ENCODE data around the gene TEKT2.

TEKT2 gene

DNA sequence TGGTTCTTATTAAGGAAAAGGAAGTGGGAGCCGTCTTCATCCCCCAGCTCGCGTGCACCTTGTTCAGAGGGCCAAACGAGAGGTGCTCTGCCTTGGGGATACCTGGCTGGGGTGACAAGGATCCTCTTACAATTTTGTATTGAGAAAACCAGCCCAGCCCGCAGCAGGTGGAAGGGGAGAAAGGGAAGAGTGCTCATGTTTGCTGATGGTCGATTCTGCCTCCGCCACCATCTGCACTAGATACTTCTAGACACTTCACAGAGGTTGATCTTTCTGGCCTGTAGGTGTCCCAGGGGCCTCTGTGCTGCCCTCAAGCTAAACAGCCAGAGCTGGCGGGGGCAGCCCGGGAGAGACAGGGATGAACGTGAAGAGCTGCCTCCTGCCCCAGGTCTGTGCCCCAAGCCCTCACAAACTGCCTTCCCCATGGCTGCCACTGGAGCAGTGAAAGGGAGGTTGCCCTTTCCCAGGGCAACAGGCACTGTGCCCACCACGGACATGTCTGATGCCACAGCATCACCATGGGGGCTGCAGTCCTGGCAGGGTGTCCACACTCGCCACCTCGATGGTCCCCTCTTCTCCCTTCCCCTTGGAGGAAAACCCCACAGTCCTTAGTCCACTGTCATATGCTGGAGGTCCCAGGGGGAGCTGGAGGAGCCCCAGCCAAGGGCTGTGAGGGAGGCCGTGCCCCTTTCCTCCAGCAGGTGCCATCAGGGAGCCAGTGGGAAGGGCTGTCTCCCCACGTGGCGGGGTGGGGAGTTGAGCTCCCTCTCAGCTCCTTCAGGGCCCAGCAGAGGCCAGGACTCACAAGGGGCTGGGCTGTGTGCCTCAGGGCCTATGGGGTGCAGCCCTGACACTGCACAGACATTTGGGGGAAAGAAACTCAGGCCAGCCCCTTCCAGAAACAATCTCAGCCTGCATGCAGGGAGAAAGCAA is 12.9 kb downstream of the TEKT2 start:
- H3K27ac ChIP-seq (ENCODE audit: extremely low read depth, low read depth, low read length): no peak overlapping the region
- H3K9me3 ChIP-seq (ENCODE audit: control insufficient read depth, insufficient read depth, low read depth, low read length): no peaks in the 10 kb centered on the region
- H3K4me3 ChIP-seq (ENCODE audit: low read depth, low read length): no peak overlapping the region
- no peaks in the 10 kb centered on the region for H3K4me1 ChIP-seq (ENCODE audit: control insufficient read depth, insufficient read depth, low read length)
- POLR2A ChIA-PET: interaction anchor here (1.0 to 1.4 kb wide), 3 partner anchors 37 to 164 kb away, joined by 3 to 7 read pairs (median 4); no protein-coding TSS in a partner anchor
- CTCF ChIA-PET: interaction anchor here (0.6 to 11.1 kb wide), 6 partner anchors 8 to 92 kb away, joined by 3 to 156 read pairs (median 4); partner anchors contain the start of genes ADPRS and TRAPPC3
- peaks cover 0 to 53% of the 10 kb centered on the region in 2 experiments; a peak in 2 of 3 replicates for H3K36me3 ChIP-seq (ENCODE audit: control insufficient read depth in 2 of 2, insufficient read depth in 1 of 2, low read length in 2 of 2)
- TF ChIP-seq, protein P1, sequence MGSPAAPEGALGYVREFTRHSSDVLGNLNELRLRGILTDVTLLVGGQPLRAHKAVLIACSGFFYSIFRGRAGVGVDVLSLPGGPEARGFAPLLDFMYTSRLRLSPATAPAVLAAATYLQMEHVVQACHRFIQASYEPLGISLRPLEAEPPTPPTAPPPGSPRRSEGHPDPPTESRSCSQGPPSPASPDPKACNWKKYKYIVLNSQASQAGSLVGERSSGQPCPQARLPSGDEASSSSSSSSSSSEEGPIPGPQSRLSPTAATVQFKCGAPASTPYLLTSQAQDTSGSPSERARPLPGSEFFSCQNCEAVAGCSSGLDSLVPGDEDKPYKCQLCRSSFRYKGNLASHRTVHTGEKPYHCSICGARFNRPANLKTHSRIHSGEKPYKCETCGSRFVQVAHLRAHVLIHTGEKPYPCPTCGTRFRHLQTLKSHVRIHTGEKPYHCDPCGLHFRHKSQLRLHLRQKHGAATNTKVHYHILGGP (tag by site-specific recombination; IDR thresholded peaks at IDR 0.05): no peak
- TF ChIP-seq HOXC10 (CRISPR knock-in tag; IDR thresholded peaks at IDR 0.05): no peak
- TF ChIP-seq ZBTB10 (tag by site-specific recombination; IDR thresholded peaks at IDR 0.05): no peak
- TF ChIP-seq ZNF266 (tag by site-specific recombination; IDR thresholded peaks at IDR 0.05; ENCODE audit: low read depth): no peak
- no peak for TF ChIP-seq ZNF214 (tag by site-specific recombination; IDR thresholded peaks at IDR 0.05; ENCODE audit: borderline replicate concordance)
- TF ChIP-seq ZNF274 (IDR thresholded peaks at IDR 0.05; ENCODE audit: low read length): no peak
- TF ChIP-seq ZNF274 (tag by site-specific recombination; IDR thresholded peaks at IDR 0.05; ENCODE audit: borderline replicate concordance): no peak
- no peak for TF ChIP-seq ZNF521 (tag by site-specific recombination; IDR thresholded peaks at IDR 0.05)
- TF ChIP-seq GLIS1 (tag by site-specific recombination; IDR thresholded peaks at IDR 0.05): peak; percentile 50
- TF ChIP-seq GLIS2 (tag by site-specific recombination; IDR thresholded peaks at IDR 0.05): peak; percentile 72
- TF ChIP-seq ZXDB (tag by site-specific recombination; IDR thresholded peaks at IDR 0.05): no peak
- TF ChIP-seq ZBTB21 (tag by site-specific recombination; IDR thresholded peaks at IDR 0.05): no peak
- no peak for TF ChIP-seq ZNF2 (tag by site-specific recombination; IDR thresholded peaks at IDR 0.05)
- TF ChIP-seq REST (tag by site-specific recombination; IDR thresholded peaks at IDR 0.05): no peak
- TF ChIP-seq TSHZ1 (tag by site-specific recombination; IDR thresholded peaks at IDR 0.05; ENCODE audit: borderline replicate concordance): no peak
- no peak for TF ChIP-seq ZEB2 (tag by site-specific recombination; IDR thresholded peaks at IDR 0.05)
- TF ChIP-seq, protein P2, sequence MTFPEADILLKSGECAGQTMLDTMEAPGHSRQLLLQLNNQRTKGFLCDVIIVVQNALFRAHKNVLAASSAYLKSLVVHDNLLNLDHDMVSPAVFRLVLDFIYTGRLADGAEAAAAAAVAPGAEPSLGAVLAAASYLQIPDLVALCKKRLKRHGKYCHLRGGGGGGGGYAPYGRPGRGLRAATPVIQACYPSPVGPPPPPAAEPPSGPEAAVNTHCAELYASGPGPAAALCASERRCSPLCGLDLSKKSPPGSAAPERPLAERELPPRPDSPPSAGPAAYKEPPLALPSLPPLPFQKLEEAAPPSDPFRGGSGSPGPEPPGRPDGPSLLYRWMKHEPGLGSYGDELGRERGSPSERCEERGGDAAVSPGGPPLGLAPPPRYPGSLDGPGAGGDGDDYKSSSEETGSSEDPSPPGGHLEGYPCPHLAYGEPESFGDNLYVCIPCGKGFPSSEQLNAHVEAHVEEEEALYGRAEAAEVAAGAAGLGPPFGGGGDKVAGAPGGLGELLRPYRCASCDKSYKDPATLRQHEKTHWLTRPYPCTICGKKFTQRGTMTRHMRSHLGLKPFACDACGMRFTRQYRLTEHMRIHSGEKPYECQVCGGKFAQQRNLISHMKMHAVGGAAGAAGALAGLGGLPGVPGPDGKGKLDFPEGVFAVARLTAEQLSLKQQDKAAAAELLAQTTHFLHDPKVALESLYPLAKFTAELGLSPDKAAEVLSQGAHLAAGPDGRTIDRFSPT (tag by site-specific recombination; IDR thresholded peaks at IDR 0.05): 0 out of 2 replicates have a peak, but pooled peaks have one; percentile 41
- TF ChIP-seq ZNF629 (tag by site-specific recombination; IDR thresholded peaks at IDR 0.05): no peak
- no peak for TF ChIP-seq KLF10 (tag by site-specific recombination; IDR thresholded peaks at IDR 0.05)
- TF ChIP-seq, protein P3, sequence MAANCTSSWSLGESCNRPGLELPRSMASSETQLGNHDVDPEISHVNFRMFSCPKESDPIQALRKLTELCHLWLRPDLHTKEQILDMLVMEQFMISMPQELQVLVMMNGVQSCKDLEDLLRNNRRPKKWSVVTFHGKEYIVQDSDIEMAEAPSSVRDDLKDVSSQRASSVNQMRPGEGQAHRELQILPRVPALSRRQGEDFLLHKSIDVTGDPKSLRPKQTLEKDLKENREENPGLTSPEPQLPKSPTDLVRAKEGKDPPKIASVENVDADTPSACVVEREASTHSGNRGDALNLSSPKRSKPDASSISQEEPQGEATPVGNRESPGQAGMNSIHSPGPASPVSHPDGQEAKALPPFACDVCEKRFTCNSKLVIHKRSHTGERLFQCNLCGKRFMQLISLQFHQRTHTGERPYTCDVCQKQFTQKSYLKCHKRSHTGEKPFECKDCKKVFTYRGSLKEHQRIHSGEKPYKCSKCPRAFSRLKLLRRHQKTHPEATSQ (tag by site-specific recombination; IDR thresholded peaks at IDR 0.05): no peak
- TF ChIP-seq PRDM1 (tag by site-specific recombination; IDR thresholded peaks at IDR 0.05): no peak

Data from HEK293 (cell line).